ENCODE data around the gene FTCD.

GRCh38 chr21:46094401-46095082 lies 60.8 kb downstream of the FTCD start:
- TF ChIP-seq CTCF (IDR thresholded peaks at IDR 0.05) (no peak), POLR2A (IDR thresholded peaks at IDR 0.05) (no peak), POLR2AphosphoS5 (IDR thresholded peaks at IDR 0.05; ENCODE audit: insufficient read depth in 1 of 2, low read depth in 1 of 2) (no peak)

Measured in vagina (tissue), 2 donors.